Measurements from ENCODE around the gene TH.

Gene TH

GRCh38 chr11:2202071-2202899 is 30.7 kb upstream of the TH start:
- Histone ChIP-seq H3K36me3 (no peaks in the 10 kb centered on the region), H3K4me3 (ENCODE audit: low read depth, low read length) (no peak overlapping the region), H3K4me1 (peaks cover 6% of the 10 kb centered on the region), H3K9me3 (no peaks in the 10 kb centered on the region), H3K27me3 (no peaks in the 10 kb centered on the region)
- no peak for DNase-seq
- no peak for TF ChIP-seq CTCF (IDR thresholded peaks at IDR 0.05; ENCODE audit: low read depth, low read length)

- Histone ChIP-seq H3K9me3 (no peaks in the 10 kb centered on the region), H3K4me3 (ENCODE audit: low read depth, low read length) (no peak overlapping the region), H3K27me3 (no peaks in the 10 kb centered on the region), H3K4me1 (peaks cover 9% of the 10 kb centered on the region), H3K36me3 (no peaks in the 10 kb centered on the region)
- no peak for DNase-seq
- TF ChIP-seq CTCF (IDR thresholded peaks at IDR 0.05; ENCODE audit: low read depth, low read length): no peak
These were observed 29.9 kb upstream of the TH start for GRCh38 chr11:2201542-2201941.

- no peak for DNase-seq
These were observed 29.4 kb upstream of the TH start for GRCh38 chr11:2200957-2201519.

GRCh38 chr11:2200536-2200935 is 28.9 kb upstream of the TH start:
- DNase-seq: no peak
- Histone ChIP-seq H3K27me3 (no peaks in the 10 kb centered on the region), H3K4me3 (ENCODE audit: low read depth, low read length) (no peak overlapping the region), H3K9me3 (no peaks in the 10 kb centered on the region), H3K4me1 (peaks cover 9% of the 10 kb centered on the region), H3K36me3 (no peaks in the 10 kb centered on the region)
- TF ChIP-seq CTCF (IDR thresholded peaks at IDR 0.05; ENCODE audit: low read depth, low read length): no peak

More at GRCh38 chr11:2200957-2201519, 29.4 kb upstream of the TH start:
- Histone ChIP-seq H3K36me3 (no peaks in the 10 kb centered on the region), H3K27me3 (no peaks in the 10 kb centered on the region), H3K4me3 (ENCODE audit: low read depth, low read length) (no peak overlapping the region), H3K4me1 (peaks cover 9% of the 10 kb centered on the region), H3K9me3 (no peaks in the 10 kb centered on the region)
- TF ChIP-seq CTCF (IDR thresholded peaks at IDR 0.05; ENCODE audit: low read depth, low read length): no peak

- no peaks in the 10 kb centered on the region for H3K9me3 ChIP-seq
- no peak for DNase-seq
- no peak overlapping the region for H3K4me3 ChIP-seq (ENCODE audit: low read depth, low read length)
- H3K27me3 ChIP-seq: no peaks in the 10 kb centered on the region
- H3K36me3 ChIP-seq: no peaks in the 10 kb centered on the region
- H3K4me1 ChIP-seq: peaks cover 13% of the 10 kb centered on the region
- no peak for TF ChIP-seq CTCF (IDR thresholded peaks at IDR 0.05; ENCODE audit: low read depth, low read length)
These were observed 28.1 kb upstream of the TH start for GRCh38 chr11:2199466-2200341.
